AG04450 (cell line): ENCODE results near the gene GPC5. TPM values are rescaled to one million over a fixed set of nuclear protein-coding genes. Genes with fewer than 3 reads are reported as not detected.

Source experiments
- CTCF ChIA-PET: fragments of 300-600, 350-600 bp; formaldehyde crosslinking; extraction: SDS; loops from one replicate; lab custom pipeline; 2022; ENCODE audit warnings: antibody characterized with exemption, inconsistent platforms; lab: Charles Lee
- POLR2A ChIA-PET: fragments of 350-600 bp; formaldehyde crosslinking; extraction: SDS; loops from one replicate; lab custom pipeline; 2021; ENCODE audit warnings: antibody characterized with exemption, inconsistent platforms; lab: Yijun Ruan, JAX
- DNase-seq: peaks from one replicate; pipeline ENCODE4 v3.0.0-alpha.2; 2011; ENCODE audit warnings: low read depth, low spot score
- H3K27ac ChIP-seq: one replicate; pipeline ENCODE4 v1.5.1; 2012; ENCODE audit warnings: low read depth, low read length, control low read depth
- H3K27me3 ChIP-seq: one replicate; pipeline ENCODE4 v1.6.0; 2012; ENCODE audit warnings: low read length; ENCODE audit not compliant: control insufficient read depth, insufficient read depth
- H3K4me3 ChIP-seq: 2 replicates; pipeline ENCODE4 v1.5.1; 2011; ENCODE audit warnings: mild to moderate bottlenecking, low read depth, low read length, control low read depth
- H3K9me3 ChIP-seq: 2 replicates; pipeline ENCODE4 v1.5.1; 2012; ENCODE audit warnings: low read length; ENCODE audit not compliant: control insufficient read depth, insufficient read depth
- polyA plus RNA-seq: library from polyadenylated mRNA; depleted of rRNA; stranded (reverse); fragments of >200 nt; gene quantifications from 2 replicates; pipeline ENCODE4 v1.2.3, GENCODE V29; 2011
- TF ChIP-seq, protein P1 (sequence below): IDR thresholded peaks from 2 replicates; pipeline ENCODE4 v1.5.1; 2011; ENCODE audit warnings: low read depth, low read length, control low read depth, inconsistent platforms

GPC5 gene
- polyA plus RNA-seq, 1 experiment: 3.6 TPM

DNA sequence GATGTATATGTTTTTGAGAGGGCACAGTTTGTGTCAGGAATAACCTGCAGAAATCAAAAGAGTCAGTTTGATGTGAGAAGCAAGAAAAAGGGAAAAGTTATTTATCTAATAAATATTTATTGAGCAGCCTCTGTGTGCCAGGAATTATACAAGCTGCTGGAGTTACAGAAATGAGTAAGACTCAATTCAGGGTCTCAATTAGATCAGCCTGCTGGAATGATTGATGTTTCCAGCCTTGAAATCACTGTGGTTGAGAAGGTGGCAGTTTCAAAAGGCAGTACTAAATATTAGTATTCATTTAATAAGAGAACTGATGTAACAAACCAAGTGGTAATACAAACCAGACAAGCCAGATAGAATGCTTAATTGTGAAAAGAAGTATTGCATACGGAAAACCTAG is 1045.8 kb downstream of the GPC5 start:
- POLR2A ChIA-PET: no interaction called here
- Histone ChIP-seq H3K4me3 (no peak overlapping the region), H3K27ac (no peak overlapping the region), H3K27me3 (no peaks in the 10 kb centered on the region), H3K9me3 (no peaks in the 10 kb centered on the region)
- TF ChIP-seq, protein P1, sequence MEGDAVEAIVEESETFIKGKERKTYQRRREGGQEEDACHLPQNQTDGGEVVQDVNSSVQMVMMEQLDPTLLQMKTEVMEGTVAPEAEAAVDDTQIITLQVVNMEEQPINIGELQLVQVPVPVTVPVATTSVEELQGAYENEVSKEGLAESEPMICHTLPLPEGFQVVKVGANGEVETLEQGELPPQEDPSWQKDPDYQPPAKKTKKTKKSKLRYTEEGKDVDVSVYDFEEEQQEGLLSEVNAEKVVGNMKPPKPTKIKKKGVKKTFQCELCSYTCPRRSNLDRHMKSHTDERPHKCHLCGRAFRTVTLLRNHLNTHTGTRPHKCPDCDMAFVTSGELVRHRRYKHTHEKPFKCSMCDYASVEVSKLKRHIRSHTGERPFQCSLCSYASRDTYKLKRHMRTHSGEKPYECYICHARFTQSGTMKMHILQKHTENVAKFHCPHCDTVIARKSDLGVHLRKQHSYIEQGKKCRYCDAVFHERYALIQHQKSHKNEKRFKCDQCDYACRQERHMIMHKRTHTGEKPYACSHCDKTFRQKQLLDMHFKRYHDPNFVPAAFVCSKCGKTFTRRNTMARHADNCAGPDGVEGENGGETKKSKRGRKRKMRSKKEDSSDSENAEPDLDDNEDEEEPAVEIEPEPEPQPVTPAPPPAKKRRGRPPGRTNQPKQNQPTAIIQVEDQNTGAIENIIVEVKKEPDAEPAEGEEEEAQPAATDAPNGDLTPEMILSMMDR: no peak
- DNase-seq: no peak
- CTCF ChIA-PET: no interaction called here

DNA sequence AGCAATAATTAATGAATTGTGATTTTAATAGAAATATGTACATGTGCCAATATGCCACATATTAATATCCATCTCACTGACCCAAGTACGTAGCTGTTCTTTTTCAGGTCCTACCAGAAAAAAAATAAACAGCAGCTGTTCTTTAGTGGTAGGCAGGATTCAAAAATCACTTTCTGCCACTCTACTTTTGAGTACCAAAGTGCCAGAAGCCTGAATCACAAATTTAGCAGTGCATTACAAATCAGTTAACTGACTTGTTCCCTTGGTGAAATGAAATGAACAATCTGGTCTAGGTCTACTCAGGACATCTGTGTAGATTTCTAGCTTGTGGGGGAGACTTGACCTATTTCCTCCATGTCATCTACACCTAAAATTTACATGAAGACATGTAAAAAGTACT is 1052.6 kb downstream of the GPC5 start:
- no peak overlapping the region for H3K4me3 ChIP-seq
- no peak overlapping the region for H3K27ac ChIP-seq
- H3K27me3 ChIP-seq: no peaks in the 10 kb centered on the region
- DNase-seq: no peak
- POLR2A ChIA-PET: no interaction called here
- TF ChIP-seq, protein P1: no peak
- CTCF ChIA-PET: no interaction called here
- no peaks in the 10 kb centered on the region for H3K9me3 ChIP-seq

DNA sequence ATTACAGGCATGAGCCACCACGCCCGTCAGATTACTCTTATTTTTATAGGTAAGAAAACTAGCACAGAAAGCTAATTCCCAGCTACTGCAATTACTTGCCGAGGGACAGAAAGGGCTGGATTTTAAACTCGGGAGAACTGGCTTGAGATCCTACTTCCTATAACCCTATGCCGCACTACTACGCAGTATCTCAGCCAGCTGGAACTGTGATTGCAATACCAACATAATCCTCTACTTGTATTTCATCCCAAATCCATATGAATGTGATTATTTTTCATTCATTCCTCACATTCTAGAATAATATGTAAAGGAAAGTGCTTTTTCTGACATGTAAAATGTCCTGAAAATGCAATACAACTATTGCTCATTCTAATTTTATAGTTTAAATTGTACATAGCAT is 1054.4 kb downstream of the GPC5 start:
- TF ChIP-seq, protein P1: no peak
- ChIA-PET CTCF (interaction anchor here (0.6 kb wide), 1 partner anchor 265 kb away, joined by 4 read pairs; no protein-coding TSS in a partner anchor), POLR2A (no interaction called here)
- no peak for DNase-seq
- H3K4me3 ChIP-seq: no peak overlapping the region
- H3K27me3 ChIP-seq: no peaks in the 10 kb centered on the region
- no peaks in the 10 kb centered on the region for H3K9me3 ChIP-seq
- H3K27ac ChIP-seq: no peak overlapping the region

DNA sequence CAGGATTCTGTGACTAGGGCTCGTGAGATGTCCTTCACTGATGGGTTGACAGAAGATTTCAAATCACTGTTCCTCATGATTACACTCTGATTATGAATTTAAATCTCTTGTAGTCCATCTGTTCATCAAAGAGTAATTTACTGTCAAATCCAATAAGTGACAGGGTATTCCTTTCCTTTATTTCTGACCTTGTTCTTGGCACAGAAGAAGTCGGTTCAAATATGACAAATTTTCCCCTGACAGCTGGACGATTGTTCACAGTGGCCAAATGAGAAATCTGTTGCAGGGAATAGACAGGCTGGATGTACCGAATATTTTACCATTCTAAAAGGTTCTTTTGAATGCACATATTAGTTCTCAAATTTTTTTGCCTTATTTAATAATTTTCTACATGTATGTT is 1060.9 kb downstream of the GPC5 start:
- Histone ChIP-seq H3K9me3 (no peaks in the 10 kb centered on the region), H3K4me3 (no peak overlapping the region), H3K27me3 (no peaks in the 10 kb centered on the region), H3K27ac (no peak overlapping the region)
- TF ChIP-seq, protein P1: no peak
- ChIA-PET CTCF (no interaction called here), POLR2A (no interaction called here)
- no peak for DNase-seq

DNA sequence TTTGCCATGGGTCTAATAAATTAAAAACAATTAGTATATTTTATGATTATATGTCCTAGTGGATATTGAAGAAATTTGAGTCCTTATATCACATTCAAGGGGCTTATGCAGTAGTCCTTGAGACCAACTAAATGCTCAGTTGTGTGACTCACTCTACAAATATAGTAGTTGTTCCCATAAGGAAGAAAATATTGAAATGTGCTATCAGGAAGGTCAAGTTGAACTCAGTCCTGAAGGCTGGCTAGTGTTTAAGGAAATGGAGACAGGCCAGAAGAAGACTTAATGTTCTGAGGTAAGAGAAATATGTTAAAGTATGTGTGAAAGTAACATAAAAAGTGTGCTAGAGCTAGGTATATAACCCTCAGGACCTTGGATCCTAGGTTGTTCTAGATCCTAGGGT is 1062.1 kb downstream of the GPC5 start:
- Histone ChIP-seq H3K27ac (no peak overlapping the region), H3K9me3 (no peaks in the 10 kb centered on the region), H3K27me3 (no peaks in the 10 kb centered on the region), H3K4me3 (no peak overlapping the region)
- TF ChIP-seq, protein P1: no peak
- POLR2A ChIA-PET: no interaction called here
- DNase-seq: no peak
- CTCF ChIA-PET: no interaction called here
